HepG2 (cell line): Measurements from ENCODE around the gene GGA3. TPM values are rescaled to one million over a fixed set of nuclear protein-coding genes. Genes with fewer than 3 reads are reported as not detected.
A peak's percentile ranks its signal among the peaks of the same experiment; 100 is the strongest.

ENCODE experiments used
- BRD4 ChIP-seq: sonication (generic); formaldehyde crosslinking; IDR thresholded peaks from 2 replicates; pipeline ENCODE4 v1.4.0; 2020; ENCODE audit warnings: missing genetic modification reagents
- GATAD1 ChIP-seq: IDR thresholded peaks from 2 replicates; pipeline ENCODE4 v1.6.1; 2016; ENCODE audit warnings: missing genetic modification reagents, missing compliant biosample characterization
- KDM1A ChIP-seq: IDR thresholded peaks from 2 replicates; pipeline ENCODE4 v1.6.1; 2016; ENCODE audit warnings: missing compliant biosample characterization
- MEIS2 ChIP-seq: sonication (generic); formaldehyde crosslinking; IDR thresholded peaks from 2 replicates; pipeline ENCODE4 v1.9.0; 2021; ENCODE audit warnings: mild to moderate bottlenecking, missing genetic modification reagents
- MTERF4 ChIP-seq: sonication (generic); formaldehyde crosslinking; IDR thresholded peaks from 2 replicates; pipeline ENCODE4 v1.8.0; 2023; ENCODE audit warnings: mild to moderate bottlenecking, missing genetic modification reagents
- SETDB1 ChIP-seq: sonication (generic); formaldehyde crosslinking; IDR thresholded peaks from 2 replicates; pipeline ENCODE4 v1.5.1; 2020; ENCODE audit warnings: missing genetic modification reagents, mild to moderate bottlenecking, borderline replicate concordance
- TRIM24 ChIP-seq: sonication (generic); formaldehyde crosslinking; IDR thresholded peaks from 2 replicates; pipeline ENCODE4 v1.8.0; 2022; ENCODE audit warnings: mild to moderate bottlenecking, missing genetic modification reagents
- ZNF12 ChIP-seq: sonication (generic); formaldehyde crosslinking; IDR thresholded peaks from 2 replicates; pipeline ENCODE4 v1.5.0; 2020; ENCODE audit warnings: missing genetic modification reagents
- ZNF143 ChIP-seq: sonication (generic); formaldehyde crosslinking; IDR thresholded peaks from 2 replicates; pipeline ENCODE4 v1.4.0; 2020; ENCODE audit warnings: missing genetic modification reagents
- ZNF274 ChIP-seq: sonication (generic); formaldehyde crosslinking; IDR thresholded peaks from 2 replicates; pipeline ENCODE4 v1.5.1; 2020; ENCODE audit warnings: mild to moderate bottlenecking, missing genetic modification reagents
- ZNF572 ChIP-seq: sonication (generic); formaldehyde crosslinking; IDR thresholded peaks from 2 replicates; pipeline ENCODE4 v1.5.1; 2020; ENCODE audit warnings: mild to moderate bottlenecking, missing genetic modification reagents
- ZNF850 ChIP-seq: sonication (generic); formaldehyde crosslinking; conservative IDR thresholded peaks from 2 replicates; pipeline ENCODE4 v1.9.0; 2021; ENCODE audit warnings: mild to moderate bottlenecking, missing genetic modification reagents
- polyA plus RNA-seq, 8 experiments: library from polyadenylated mRNA; depleted of rRNA in 3 of 8; stranded (reverse) in 7 of 8; unstranded in 1 of 8; fragments of >200 nt; fragmentation: Illumina TruSeq in 4 of 8; extraction: Trizol in 4 of 8; gene quantifications; 2 replicates each; pipeline versions ENCODE4 v1.2.1 to v1.2.3, GENCODE V29; 2011 to 2016; ENCODE audit warnings: low read depth in 4 of 8, missing spikeins in 1 of 8, mixed read lengths in 1 of 8; ENCODE audit not compliant: insufficient read depth in 1 of 8
- total RNA-seq, 5 experiments: library from RNA; depleted of rRNA; stranded (reverse); fragments of >200 nt; fragmentation: Illumina TruSeq; extraction: Trizol; gene quantifications; 2 replicates each; pipeline ENCODE4 v1.2.3, GENCODE V29; 2016; ENCODE audit warnings: low read depth in 1 of 5
- TF ChIP-seq, protein P1 (sequence below): sonication (generic); formaldehyde crosslinking; IDR thresholded peaks from 2 replicates; pipeline ENCODE4 v1.5.0; 2020; ENCODE audit warnings: mild to moderate bottlenecking, missing genetic modification reagents, borderline replicate concordance
- TF ChIP-seq, protein P2 (sequence below): sonication (generic); formaldehyde crosslinking; IDR thresholded peaks from 2 replicates; pipeline ENCODE4 v1.4.0; 2020; ENCODE audit warnings: mild to moderate bottlenecking, missing genetic modification reagents, borderline replicate concordance
- TF ChIP-seq, protein P3 (sequence below): sonication (generic); formaldehyde crosslinking; IDR thresholded peaks from 2 replicates; pipeline ENCODE4 v1.5.1; 2020; ENCODE audit warnings: missing genetic modification reagents, mild to moderate bottlenecking, borderline replicate concordance

Gene GGA3
- total and polyA plus RNA-seq, 2 of the 13 experiments (the other 11 are each of a cell fraction or from before 2014, with no cell fraction given), result 28.4 to 43.7 TPM

GRCh38 chr17:75308732-75309629 is 47.6 kb upstream of the GGA3 start (continued):
- TF ChIP-seq, protein P1, sequence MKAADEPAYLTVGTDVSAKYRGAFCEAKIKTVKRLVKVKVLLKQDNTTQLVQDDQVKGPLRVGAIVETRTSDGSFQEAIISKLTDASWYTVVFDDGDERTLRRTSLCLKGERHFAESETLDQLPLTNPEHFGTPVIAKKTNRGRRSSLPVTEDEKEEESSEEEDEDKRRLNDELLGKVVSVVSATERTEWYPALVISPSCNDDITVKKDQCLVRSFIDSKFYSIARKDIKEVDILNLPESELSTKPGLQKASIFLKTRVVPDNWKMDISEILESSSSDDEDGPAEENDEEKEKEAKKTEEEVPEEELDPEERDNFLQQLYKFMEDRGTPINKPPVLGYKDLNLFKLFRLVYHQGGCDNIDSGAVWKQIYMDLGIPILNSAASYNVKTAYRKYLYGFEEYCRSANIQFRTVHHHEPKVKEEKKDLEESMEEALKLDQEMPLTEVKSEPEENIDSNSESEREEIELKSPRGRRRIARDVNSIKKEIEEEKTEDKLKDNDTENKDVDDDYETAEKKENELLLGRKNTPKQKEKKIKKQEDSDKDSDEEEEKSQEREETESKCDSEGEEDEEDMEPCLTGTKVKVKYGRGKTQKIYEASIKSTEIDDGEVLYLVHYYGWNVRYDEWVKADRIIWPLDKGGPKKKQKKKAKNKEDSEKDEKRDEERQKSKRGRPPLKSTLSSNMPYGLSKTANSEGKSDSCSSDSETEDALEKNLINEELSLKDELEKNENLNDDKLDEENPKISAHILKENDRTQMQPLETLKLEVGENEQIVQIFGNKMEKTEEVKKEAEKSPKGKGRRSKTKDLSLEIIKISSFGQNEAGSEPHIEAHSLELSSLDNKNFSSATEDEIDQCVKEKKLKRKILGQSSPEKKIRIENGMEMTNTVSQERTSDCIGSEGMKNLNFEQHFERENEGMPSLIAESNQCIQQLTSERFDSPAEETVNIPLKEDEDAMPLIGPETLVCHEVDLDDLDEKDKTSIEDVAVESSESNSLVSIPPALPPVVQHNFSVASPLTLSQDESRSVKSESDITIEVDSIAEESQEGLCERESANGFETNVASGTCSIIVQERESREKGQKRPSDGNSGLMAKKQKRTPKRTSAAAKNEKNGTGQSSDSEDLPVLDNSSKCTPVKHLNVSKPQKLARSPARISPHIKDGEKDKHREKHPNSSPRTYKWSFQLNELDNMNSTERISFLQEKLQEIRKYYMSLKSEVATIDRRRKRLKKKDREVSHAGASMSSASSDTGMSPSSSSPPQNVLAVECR (CRISPR knock-in tag), result peak; percentile 85; the same call in 1 of the 2 replicates
- TF ChIP-seq ZNF572 (CRISPR knock-in tag), result 0 out of 2 replicates have a peak, but pooled peaks have one; percentile 91
- peak; percentile 78; the same call in 1 of the 2 replicates for TF ChIP-seq ZNF274 (CRISPR knock-in tag)
- no peak for TF ChIP-seq ZNF850 (CRISPR knock-in tag)
- peak; percentile 88 for TF ChIP-seq BRD4
- TF ChIP-seq, protein P2, sequence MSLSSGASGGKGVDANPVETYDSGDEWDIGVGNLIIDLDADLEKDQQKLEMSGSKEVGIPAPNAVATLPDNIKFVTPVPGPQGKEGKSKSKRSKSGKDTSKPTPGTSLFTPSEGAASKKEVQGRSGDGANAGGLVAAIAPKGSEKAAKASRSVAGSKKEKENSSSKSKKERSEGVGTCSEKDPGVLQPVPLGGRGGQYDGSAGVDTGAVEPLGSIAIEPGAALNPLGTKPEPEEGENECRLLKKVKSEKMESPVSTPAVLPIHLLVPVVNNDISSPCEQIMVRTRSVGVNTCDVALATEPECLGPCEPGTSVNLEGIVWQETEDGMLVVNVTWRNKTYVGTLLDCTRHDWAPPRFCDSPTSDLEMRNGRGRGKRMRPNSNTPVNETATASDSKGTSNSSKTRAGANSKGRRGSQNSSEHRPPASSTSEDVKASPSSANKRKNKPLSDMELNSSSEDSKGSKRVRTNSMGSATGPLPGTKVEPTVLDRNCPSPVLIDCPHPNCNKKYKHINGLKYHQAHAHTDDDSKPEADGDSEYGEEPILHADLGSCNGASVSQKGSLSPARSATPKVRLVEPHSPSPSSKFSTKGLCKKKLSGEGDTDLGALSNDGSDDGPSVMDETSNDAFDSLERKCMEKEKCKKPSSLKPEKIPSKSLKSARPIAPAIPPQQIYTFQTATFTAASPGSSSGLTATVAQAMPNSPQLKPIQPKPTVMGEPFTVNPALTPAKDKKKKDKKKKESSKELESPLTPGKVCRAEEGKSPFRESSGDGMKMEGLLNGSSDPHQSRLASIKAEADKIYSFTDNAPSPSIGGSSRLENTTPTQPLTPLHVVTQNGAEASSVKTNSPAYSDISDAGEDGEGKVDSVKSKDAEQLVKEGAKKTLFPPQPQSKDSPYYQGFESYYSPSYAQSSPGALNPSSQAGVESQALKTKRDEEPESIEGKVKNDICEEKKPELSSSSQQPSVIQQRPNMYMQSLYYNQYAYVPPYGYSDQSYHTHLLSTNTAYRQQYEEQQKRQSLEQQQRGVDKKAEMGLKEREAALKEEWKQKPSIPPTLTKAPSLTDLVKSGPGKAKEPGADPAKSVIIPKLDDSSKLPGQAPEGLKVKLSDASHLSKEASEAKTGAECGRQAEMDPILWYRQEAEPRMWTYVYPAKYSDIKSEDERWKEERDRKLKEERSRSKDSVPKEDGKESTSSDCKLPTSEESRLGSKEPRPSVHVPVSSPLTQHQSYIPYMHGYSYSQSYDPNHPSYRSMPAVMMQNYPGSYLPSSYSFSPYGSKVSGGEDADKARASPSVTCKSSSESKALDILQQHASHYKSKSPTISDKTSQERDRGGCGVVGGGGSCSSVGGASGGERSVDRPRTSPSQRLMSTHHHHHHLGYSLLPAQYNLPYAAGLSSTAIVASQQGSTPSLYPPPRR (CRISPR knock-in tag), result peak; percentile 85
- peak; percentile 34 for TF ChIP-seq MEIS2 (CRISPR knock-in tag)
- TF ChIP-seq, protein P3, sequence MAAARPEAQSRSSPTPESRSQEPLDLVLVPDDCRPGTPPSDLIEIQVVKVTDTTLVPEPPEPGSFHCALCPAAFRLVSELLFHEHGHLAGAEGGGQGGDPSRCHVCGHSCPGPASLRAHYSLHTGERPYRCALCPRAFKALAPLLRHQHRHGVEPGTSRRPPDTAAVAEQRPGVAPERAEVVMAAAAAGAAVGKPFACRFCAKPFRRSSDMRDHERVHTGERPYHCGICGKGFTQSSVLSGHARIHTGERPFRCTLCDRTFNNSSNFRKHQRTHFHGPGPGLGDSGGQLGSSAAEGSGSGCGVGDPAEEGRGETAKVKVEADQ (CRISPR knock-in tag), result peak; percentile 79; the same call in 1 of the 2 replicates
- no peak; the same call in 1 of the 2 replicates for TF ChIP-seq ZNF143 (CRISPR knock-in tag)
- no peak; the same call in 1 of the 2 replicates for TF ChIP-seq ZNF12 (CRISPR knock-in tag)
- TF ChIP-seq TRIM24 (CRISPR knock-in tag), result no peak
- no peak for TF ChIP-seq SETDB1 (CRISPR knock-in tag)
- 0 out of 2 replicates have a peak, but pooled peaks have one; percentile 39 for TF ChIP-seq MTERF4
- TF ChIP-seq KDM1A (CRISPR knock-in tag), result peak; percentile 77
- peak; percentile 70; the same call in 1 of the 2 replicates for TF ChIP-seq GATAD1 (CRISPR knock-in tag)
